Mesendoderm (in vitro differentiated cells): Measurements from ENCODE around the gene PRKAG1.
A peak's percentile ranks its signal among the peaks of the same experiment; 100 is the strongest.

ENCODE experiments used
- DNase-seq: peaks from one replicate; pipeline ENCODE4 v3.0.0; 2013
- H2AK5ac ChIP-seq: 2 replicates; pipeline ENCODE4 v1.6.1; 2013; ENCODE audit warnings: low read length, inconsistent platforms
- H2BK120ac ChIP-seq: 2 replicates; pipeline ENCODE4 v1.6.1; 2013; ENCODE audit warnings: low read depth, mild to moderate bottlenecking, low read length, moderate library complexity, mixed read lengths
- H2BK15ac ChIP-seq: replicated peaks from 2 replicates; pipeline ENCODE4 v1.6.1; 2013; ENCODE audit warnings: low read depth, mild to moderate bottlenecking, moderate library complexity
- H2BK5ac ChIP-seq: 2 replicates; pipeline ENCODE4 v1.6.1; 2013; ENCODE audit warnings: low read length, inconsistent platforms
- H3K18ac ChIP-seq: 2 replicates; pipeline ENCODE4 v1.6.1; 2013; ENCODE audit warnings: mild to moderate bottlenecking, low read length, mixed read lengths
- H3K23ac ChIP-seq: one replicate; pipeline ENCODE4 v1.6.1; 2013; ENCODE audit warnings: low read length
- H3K27ac ChIP-seq: 2 replicates; pipeline ENCODE4 v1.5.1; 2013; ENCODE audit warnings: low read depth, mild to moderate bottlenecking, inconsistent platforms, low read length, moderate library complexity
- H3K27me3 ChIP-seq: 2 replicates; pipeline ENCODE4 v1.6.1; 2013; ENCODE audit warnings: low read length, control low read depth, mild to moderate bottlenecking, inconsistent platforms; ENCODE audit not compliant: insufficient read depth, poor library complexity
- H3K36me3 ChIP-seq: 2 replicates; pipeline ENCODE4 v1.6.1; 2013; ENCODE audit warnings: low read length, inconsistent platforms; ENCODE audit not compliant: control insufficient read depth, insufficient read depth
- H3K4ac ChIP-seq: one replicate; pipeline ENCODE4 v1.6.1; 2013; ENCODE audit warnings: low read depth, mild to moderate bottlenecking, low read length, moderate library complexity
- H3K4me1 ChIP-seq: 2 replicates; pipeline ENCODE4 v1.6.1; 2013; ENCODE audit warnings: low read depth, low read length, inconsistent platforms; ENCODE audit not compliant: control insufficient read depth
- H3K4me2 ChIP-seq: 2 replicates; pipeline ENCODE4 v1.6.1; 2013; ENCODE audit warnings: low read length
- H3K4me3 ChIP-seq: 2 replicates; pipeline ENCODE4 v1.5.1; 2013; ENCODE audit warnings: mild to moderate bottlenecking, low read length
- H3K56ac ChIP-seq: one replicate; pipeline ENCODE4 v1.6.1; 2013; ENCODE audit warnings: low read length
- H3K79me1 ChIP-seq: 2 replicates; pipeline ENCODE4 v1.6.1; 2013; ENCODE audit warnings: low read length, inconsistent platforms
- H3K79me2 ChIP-seq: 2 replicates; pipeline ENCODE4 v1.6.1; 2013; ENCODE audit warnings: mild to moderate bottlenecking, low read length; ENCODE audit not compliant: control insufficient read depth, insufficient read depth
- H3K9ac ChIP-seq: 2 replicates; pipeline ENCODE4 v1.6.1; 2013; ENCODE audit warnings: low read length, inconsistent platforms
- H4K5ac ChIP-seq: one replicate; pipeline ENCODE4 v1.6.1; 2013; ENCODE audit warnings: low read length
- H4K8ac ChIP-seq: one replicate; pipeline ENCODE4 v1.6.1; 2013; ENCODE audit warnings: low read depth, mild to moderate bottlenecking, control low read depth, low read length, moderate library complexity
- WGBS: extraction: QIAGEN DNeasy Blood & Tissue Kit; methylation state at CpG from one replicate; pipeline ENCODE4 v1.1.7; 2013; ENCODE audit warnings: low lambda C conversion rate, missing lambda C conversion rate; ENCODE audit not compliant: insufficient coverage; ENCODE audit errors: extremely low coverage; 5-methylcytosine and 5-hydroxymethylcytosine counted together

Gene PRKAG1

DNA sequence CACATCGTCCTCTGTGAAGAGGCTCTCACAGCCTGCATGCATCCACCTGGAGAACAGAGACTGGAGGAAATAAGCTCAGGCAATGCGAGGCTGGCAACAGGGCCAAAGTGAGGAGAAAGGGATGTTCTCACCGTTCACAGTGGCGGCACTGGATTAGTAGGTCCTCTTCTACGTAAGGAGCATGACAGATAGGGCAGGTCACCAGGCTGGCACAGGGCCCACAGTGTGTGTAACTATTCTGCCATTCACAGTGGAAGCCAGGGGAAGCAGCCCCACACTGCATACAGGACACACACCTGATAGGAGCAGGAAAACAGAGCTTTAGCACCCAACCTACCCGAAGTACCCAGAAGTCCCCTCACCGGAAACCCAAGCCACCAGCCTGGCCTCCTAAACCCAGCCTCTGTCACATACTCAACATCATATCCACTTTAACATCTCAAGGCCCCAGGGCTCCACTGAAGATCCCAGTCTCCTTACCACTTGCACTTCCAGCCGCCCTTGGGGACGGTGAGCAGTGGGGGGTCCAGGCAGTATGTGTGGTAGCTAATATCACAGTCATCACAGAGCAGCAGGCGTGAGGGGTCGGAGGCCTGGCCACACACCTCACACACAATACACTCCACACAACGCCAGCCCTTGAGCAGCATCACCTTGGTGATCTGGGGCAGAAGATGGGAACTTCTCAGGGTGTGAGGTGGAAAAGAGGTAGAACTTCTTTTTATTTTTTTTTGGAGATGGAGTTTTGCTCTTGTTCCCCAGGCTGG is 27.7 kb upstream of the PRKAG1 start:
- Histone ChIP-seq H4K5ac (no peak overlapping the region), H2BK5ac (no peak overlapping the region), H3K79me1 (peaks cover 4% of the 10 kb centered on the region), H4K8ac (no peak overlapping the region), H3K27me3 (no peaks in the 10 kb centered on the region), H3K4me3 (no peak overlapping the region), H2AK5ac (no peak overlapping the region), H3K18ac (no peak overlapping the region), H3K23ac (no peak overlapping the region), H2BK15ac (no peak overlapping the region), H3K79me2 (no peaks in the 10 kb centered on the region), H3K9ac (no peak overlapping the region), H3K27ac (no peak overlapping the region), H3K4me1 (no peaks in the 10 kb centered on the region), H3K56ac (no peak overlapping the region), H3K36me3 (peaks cover 57% of the 10 kb centered on the region), H3K4me2 (no peak overlapping the region), H3K4ac (no peak overlapping the region), H2BK120ac (no peak overlapping the region)
- no CpG with 5 or more reads among the region's 12 CpGs for WGBS
- DNase-seq = no peak

DNA sequence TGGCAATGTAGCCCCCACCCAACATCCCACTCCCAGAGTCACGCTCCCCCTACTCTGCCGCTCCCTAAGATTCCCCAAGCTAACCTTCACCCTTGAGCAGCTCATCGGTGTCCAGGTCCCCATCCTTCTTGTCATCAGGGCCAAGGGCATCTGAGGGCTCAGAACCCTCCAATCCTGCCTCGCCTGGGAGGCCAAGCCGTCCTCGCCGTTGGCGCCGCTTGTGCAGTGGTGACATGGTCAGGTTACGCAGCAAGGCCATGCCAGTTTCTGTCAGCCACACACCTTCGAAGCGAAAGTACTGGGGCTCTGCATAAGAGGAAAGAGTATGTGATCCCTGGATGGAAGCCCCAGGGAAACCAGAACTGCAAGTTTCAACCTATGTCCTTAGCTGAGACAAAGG is 26.1 kb upstream of the PRKAG1 start:
- H2BK5ac ChIP-seq = no peak overlapping the region
- no peak overlapping the region for H3K27ac ChIP-seq
- no peak overlapping the region for H3K4me2 ChIP-seq
- no peak overlapping the region for H2BK120ac ChIP-seq
- H4K5ac ChIP-seq = no peak overlapping the region
- peaks cover 50% of the 10 kb centered on the region for H3K36me3 ChIP-seq
- no peaks in the 10 kb centered on the region for H3K27me3 ChIP-seq
- no peak overlapping the region for H2BK15ac ChIP-seq
- no CpG with 5 or more reads among the region's 12 CpGs for WGBS
- no peak for DNase-seq
- peaks cover 3% of the 10 kb centered on the region for H3K79me1 ChIP-seq
- no peak overlapping the region for H3K56ac ChIP-seq
- no peak overlapping the region for H2AK5ac ChIP-seq
- H3K9ac ChIP-seq = no peak overlapping the region
- no peak overlapping the region for H4K8ac ChIP-seq
- no peaks in the 10 kb centered on the region for H3K79me2 ChIP-seq
- H3K18ac ChIP-seq = no peak overlapping the region
- H3K4me3 ChIP-seq = no peak overlapping the region
- no peak overlapping the region for H3K4ac ChIP-seq
- no peak overlapping the region for H3K23ac ChIP-seq
- H3K4me1 ChIP-seq = no peaks in the 10 kb centered on the region

GRCh38 chr12:49043856-49044258 is 25.3 kb upstream of the PRKAG1 start:
- Histone ChIP-seq H3K56ac (no peak overlapping the region), H4K5ac (no peak overlapping the region), H3K79me2 (no peaks in the 10 kb centered on the region), H2BK120ac (no peak overlapping the region), H3K18ac (no peak overlapping the region), H3K4me2 (no peak overlapping the region), H3K27ac (no peak overlapping the region), H3K9ac (no peak overlapping the region), H2BK15ac (no peak overlapping the region), H3K23ac (no peak overlapping the region), H2AK5ac (no peak overlapping the region), H2BK5ac (no peak overlapping the region), H3K36me3 (peaks cover 50% of the 10 kb centered on the region), H3K4me1 (no peaks in the 10 kb centered on the region), H3K27me3 (no peaks in the 10 kb centered on the region), H3K79me1 (peaks cover 3% of the 10 kb centered on the region), H3K4ac (no peak overlapping the region), H3K4me3 (no peak overlapping the region), H4K8ac (no peak overlapping the region)
- peak; percentile 79 for DNase-seq
- no CpG with 5 or more reads among the region's 11 CpGs for WGBS

DNA sequence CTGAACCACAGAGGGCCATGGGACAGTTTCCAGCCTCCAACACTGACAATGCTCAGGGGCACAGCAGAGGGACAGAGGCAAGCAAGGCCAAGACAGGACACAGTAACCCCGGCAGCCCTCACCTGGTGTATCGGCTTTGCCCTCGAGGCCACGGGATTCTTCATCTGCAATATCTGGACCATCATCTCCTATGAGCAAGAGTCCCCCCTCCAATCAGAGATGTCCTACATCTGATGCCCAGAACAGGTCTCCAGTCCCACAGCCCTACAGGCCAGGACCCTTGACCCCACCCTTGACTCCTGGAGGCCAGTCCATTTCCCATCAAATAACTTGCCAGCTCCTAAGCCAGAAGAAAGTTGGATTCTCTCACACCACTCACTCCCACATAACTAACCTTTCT is 24.7 kb upstream of the PRKAG1 start:
- Histone ChIP-seq H3K4me1 (no peaks in the 10 kb centered on the region), H3K79me1 (peaks cover 1% of the 10 kb centered on the region), H3K27me3 (no peaks in the 10 kb centered on the region), H2BK15ac (no peak overlapping the region), H3K4me2 (no peak overlapping the region), H4K5ac (no peak overlapping the region), H3K4me3 (no peak overlapping the region), H3K9ac (no peak overlapping the region), H3K23ac (no peak overlapping the region), H3K27ac (no peak overlapping the region), H3K79me2 (no peaks in the 10 kb centered on the region), H2BK5ac (no peak overlapping the region), H4K8ac (no peak overlapping the region), H3K56ac (no peak overlapping the region), H3K36me3 (peaks cover 51% of the 10 kb centered on the region), H3K4ac (no peak overlapping the region), H2AK5ac (no peak overlapping the region), H2BK120ac (no peak overlapping the region), H3K18ac (no peak overlapping the region)
- no peak for DNase-seq
- no CpG with 5 or more reads among the region's 4 CpGs for WGBS

- Histone ChIP-seq H3K4me2 (no peak overlapping the region), H3K56ac (no peak overlapping the region), H3K4me1 (no peaks in the 10 kb centered on the region), H3K4me3 (no peak overlapping the region), H4K5ac (no peak overlapping the region), H4K8ac (no peak overlapping the region), H3K27me3 (no peaks in the 10 kb centered on the region), H3K23ac (no peak overlapping the region), H3K18ac (no peak overlapping the region), H2BK15ac (no peak overlapping the region), H3K9ac (no peak overlapping the region), H3K36me3 (peaks cover 58% of the 10 kb centered on the region), H2BK5ac (no peak overlapping the region), H3K4ac (no peak overlapping the region), H2BK120ac (no peak overlapping the region), H3K79me1 (peaks cover 3% of the 10 kb centered on the region), H2AK5ac (no peak overlapping the region), H3K79me2 (no peaks in the 10 kb centered on the region), H3K27ac (no peak overlapping the region)
- DNase-seq = no peak
- WGBS = no CpG with 5 or more reads among the region's 18 CpGs
Observed at GRCh38 chr12:49041881-49042484, 23.4 kb upstream of the PRKAG1 start.
